ENCODE data around the gene NAALADL1.

NAALADL1 gene

DNA sequence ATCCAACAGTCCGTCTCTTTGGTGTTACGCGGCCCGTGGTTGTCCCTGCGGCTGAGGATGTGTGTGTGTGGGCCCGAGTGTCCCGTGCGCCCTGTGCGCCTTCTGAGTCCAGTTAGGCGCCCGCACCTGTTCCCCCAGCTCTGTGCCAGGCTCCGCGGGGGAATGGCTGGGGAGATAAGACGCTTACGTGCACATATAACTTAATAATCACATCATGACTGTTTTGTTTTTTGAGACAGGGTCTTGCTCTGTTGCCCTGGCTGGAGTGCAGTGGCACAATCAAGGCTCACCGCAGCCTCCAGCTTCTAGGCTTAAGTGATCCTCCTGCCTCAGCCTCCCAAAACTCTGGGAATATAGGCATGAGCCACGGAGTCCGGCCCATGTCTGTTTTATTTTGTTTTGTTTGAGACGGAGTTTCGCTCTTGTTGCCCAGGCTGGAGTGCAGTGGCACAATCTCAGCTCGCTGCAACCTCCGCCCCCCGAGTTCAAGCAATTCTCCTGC, 43.6 kb downstream of the NAALADL1 start:
- no peaks in the 10 kb centered on the region for H3K27me3 ChIP-seq (ENCODE audit: low read length)
- peak overlapping the region; percentile 74 for H3K9ac ChIP-seq (ENCODE audit: low read length)
- peak overlapping the region; percentile 88 for H3K27ac ChIP-seq (ENCODE audit: low read depth, low read length)
- H3K9me2 ChIP-seq (replicated peaks; ENCODE audit: insufficient read depth, low read length), result no peaks in the 10 kb centered on the region
- H3K79me2 ChIP-seq (ENCODE audit: insufficient read depth, low read length), result peaks cover 24% of the 10 kb centered on the region
- peak overlapping the region; percentile 96 for H3K4me3 ChIP-seq (ENCODE audit: insufficient read depth, low read length, poor library complexity, severe bottlenecking)
- H3K9me3 ChIP-seq (ENCODE audit: insufficient read depth, low read length), result no peaks in the 10 kb centered on the region
- H4K20me1 ChIP-seq (ENCODE audit: low read depth, low read length), result no peaks in the 10 kb centered on the region
- TF ChIP-seq EZH2phosphoT487 (conservative IDR thresholded peaks at IDR 0.05; ENCODE audit: low read length), result no peak
- TF ChIP-seq, protein P1, sequence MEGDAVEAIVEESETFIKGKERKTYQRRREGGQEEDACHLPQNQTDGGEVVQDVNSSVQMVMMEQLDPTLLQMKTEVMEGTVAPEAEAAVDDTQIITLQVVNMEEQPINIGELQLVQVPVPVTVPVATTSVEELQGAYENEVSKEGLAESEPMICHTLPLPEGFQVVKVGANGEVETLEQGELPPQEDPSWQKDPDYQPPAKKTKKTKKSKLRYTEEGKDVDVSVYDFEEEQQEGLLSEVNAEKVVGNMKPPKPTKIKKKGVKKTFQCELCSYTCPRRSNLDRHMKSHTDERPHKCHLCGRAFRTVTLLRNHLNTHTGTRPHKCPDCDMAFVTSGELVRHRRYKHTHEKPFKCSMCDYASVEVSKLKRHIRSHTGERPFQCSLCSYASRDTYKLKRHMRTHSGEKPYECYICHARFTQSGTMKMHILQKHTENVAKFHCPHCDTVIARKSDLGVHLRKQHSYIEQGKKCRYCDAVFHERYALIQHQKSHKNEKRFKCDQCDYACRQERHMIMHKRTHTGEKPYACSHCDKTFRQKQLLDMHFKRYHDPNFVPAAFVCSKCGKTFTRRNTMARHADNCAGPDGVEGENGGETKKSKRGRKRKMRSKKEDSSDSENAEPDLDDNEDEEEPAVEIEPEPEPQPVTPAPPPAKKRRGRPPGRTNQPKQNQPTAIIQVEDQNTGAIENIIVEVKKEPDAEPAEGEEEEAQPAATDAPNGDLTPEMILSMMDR (IDR thresholded peaks at IDR 0.05; ENCODE audit: insufficient read depth, low read length, poor library complexity, severe bottlenecking), result no peak
- peak overlapping the region; percentile 82 for H3K4me2 ChIP-seq (ENCODE audit: low read depth, low read length, poor library complexity, severe bottlenecking)
- H2AFZ ChIP-seq (ENCODE audit: low read depth, low read length, severe bottlenecking), result peak overlapping the region; percentile 85
- H3K36me3 ChIP-seq (ENCODE audit: low read length), result no peaks in the 10 kb centered on the region
- H3F3A ChIP-seq (ENCODE audit: insufficient read depth), result 0 out of 2 replicates have a peak, but pooled peaks cover 4% of the 10 kb centered on the region

DNA sequence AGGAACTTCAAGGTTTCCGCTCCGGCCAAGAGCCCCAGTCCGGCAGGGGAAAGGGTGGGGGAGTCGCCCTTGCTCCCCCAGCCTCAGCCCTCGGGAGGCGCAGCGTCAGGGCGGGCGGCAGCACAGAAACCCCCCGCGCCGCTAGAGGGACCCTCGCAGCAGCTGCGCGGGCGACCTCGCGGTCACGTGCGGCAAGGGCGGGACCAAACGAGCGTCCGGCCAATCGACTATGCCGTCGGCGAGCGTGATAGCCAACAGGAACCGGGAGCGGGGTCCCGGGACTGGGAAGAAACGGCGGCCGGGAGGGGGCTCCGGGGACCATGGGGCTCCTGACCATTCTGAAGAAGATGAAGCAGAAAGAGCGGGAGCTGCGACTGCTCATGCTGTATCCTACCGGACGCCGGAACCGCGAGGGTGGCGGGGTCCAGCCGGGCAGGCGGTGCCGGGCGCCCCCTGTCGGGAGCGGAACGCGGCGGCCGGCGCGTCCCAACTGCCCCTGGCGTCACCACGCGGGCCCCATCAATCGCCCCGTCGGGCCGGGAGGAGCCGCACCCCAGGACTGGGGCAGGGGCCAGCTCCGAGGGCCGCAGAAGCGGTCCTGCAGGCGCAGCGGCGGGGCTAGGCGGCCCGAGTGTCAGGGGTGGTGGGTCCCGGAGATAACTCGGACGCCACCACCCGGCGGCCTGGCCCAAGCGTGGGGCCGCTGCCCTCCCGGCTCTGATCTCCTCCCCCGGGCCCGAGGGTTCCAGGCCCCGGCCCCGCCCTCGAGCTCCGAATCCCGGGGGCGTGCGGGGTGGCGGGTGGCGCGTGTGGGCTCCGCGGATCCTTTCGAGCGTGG, 44.2 kb downstream of the NAALADL1 start, which contains the start of gene ARL2:
ARL2 (plus strand) TSS at position 273 of the 838 bp plus-strand sequence; CDS start at position 321, 48 bp downstream.
- peak within 1 kb of the TSS; percentile 96 for H3K4me3 ChIP-seq (ENCODE audit: insufficient read depth, low read length, poor library complexity, severe bottlenecking)
- H2AFZ ChIP-seq (ENCODE audit: low read depth, low read length, severe bottlenecking), result peak within 1 kb of the TSS; percentile 85
- H3K9me2 ChIP-seq (replicated peaks; ENCODE audit: insufficient read depth, low read length), result no peaks in the 10 kb centered on the region
- H3K9me3 ChIP-seq (ENCODE audit: insufficient read depth, low read length), result no peaks in the 10 kb centered on the region
- 0 out of 2 replicates have a peak, but pooled peaks cover 4% of the 10 kb centered on the region for H3F3A ChIP-seq (ENCODE audit: insufficient read depth)
- peak within 1 kb of the TSS; percentile 74 for H3K9ac ChIP-seq (ENCODE audit: low read length)
- peak within 1 kb of the TSS; percentile 82 for H3K4me2 ChIP-seq (ENCODE audit: low read depth, low read length, poor library complexity, severe bottlenecking)
- peaks cover 24% of the 10 kb centered on the region for H3K79me2 ChIP-seq (ENCODE audit: insufficient read depth, low read length)
- no peaks in the 10 kb centered on the region for H3K36me3 ChIP-seq (ENCODE audit: low read length)
- peak within 1 kb of the TSS; percentile 88 for H3K27ac ChIP-seq (ENCODE audit: low read depth, low read length)
- no peaks in the 10 kb centered on the region for H3K27me3 ChIP-seq (ENCODE audit: low read length)
- no peaks in the 10 kb centered on the region for H4K20me1 ChIP-seq (ENCODE audit: low read depth, low read length)
- TF ChIP-seq, protein P1 (IDR thresholded peaks at IDR 0.05; ENCODE audit: insufficient read depth, low read length, poor library complexity, severe bottlenecking), result peak; percentile 65
- TF ChIP-seq EZH2phosphoT487 (conservative IDR thresholded peaks at IDR 0.05; ENCODE audit: low read length), result no peak

DNA sequence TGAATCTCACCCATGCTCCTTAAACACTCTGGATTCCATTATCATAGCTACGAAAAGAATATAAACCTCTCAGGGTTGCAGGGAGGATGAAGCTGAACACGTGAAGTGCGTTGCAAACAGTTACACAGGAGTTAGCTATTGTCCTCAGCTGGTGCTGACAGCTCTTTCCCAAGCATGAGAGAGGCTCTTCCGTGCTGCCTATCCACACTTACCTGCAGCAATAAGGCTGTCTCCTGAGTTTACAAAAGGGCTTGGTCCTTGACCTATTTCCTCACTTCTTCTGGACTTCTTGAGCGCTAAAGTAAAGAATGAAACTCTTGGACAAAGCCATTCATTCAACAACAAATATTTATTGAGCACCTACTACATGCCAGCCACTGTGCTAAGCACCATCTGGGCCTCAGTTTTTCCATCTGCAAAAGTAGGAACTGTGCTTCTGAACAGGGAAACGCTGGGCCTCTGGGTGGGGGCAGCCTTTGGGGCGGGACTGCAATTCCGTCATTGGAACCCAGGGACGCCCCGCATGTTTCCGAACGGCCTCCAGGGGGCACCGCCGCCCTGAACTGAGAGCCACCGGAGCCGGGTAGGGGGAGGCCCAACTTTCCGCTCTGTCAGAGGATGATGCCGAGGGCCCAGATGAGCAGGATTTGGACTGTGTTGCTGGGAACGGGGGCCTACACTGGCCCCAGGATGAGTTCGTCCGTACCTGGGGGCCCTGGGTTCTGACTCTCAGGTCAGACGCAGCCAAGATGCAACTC, 45.0 kb downstream of the NAALADL1 start:
- peak overlapping the region; percentile 82 for H3K4me2 ChIP-seq (ENCODE audit: low read depth, low read length, poor library complexity, severe bottlenecking)
- no peaks in the 10 kb centered on the region for H4K20me1 ChIP-seq (ENCODE audit: low read depth, low read length)
- no peaks in the 10 kb centered on the region for H3K36me3 ChIP-seq (ENCODE audit: low read length)
- H2AFZ ChIP-seq (ENCODE audit: low read depth, low read length, severe bottlenecking), result peak overlapping the region; percentile 85
- no peaks in the 10 kb centered on the region for H3K27me3 ChIP-seq (ENCODE audit: low read length)
- peaks cover 24% of the 10 kb centered on the region for H3K79me2 ChIP-seq (ENCODE audit: insufficient read depth, low read length)
- peak overlapping the region; percentile 96 for H3K4me3 ChIP-seq (ENCODE audit: insufficient read depth, low read length, poor library complexity, severe bottlenecking)
- no peaks in the 10 kb centered on the region for H3K9me3 ChIP-seq (ENCODE audit: insufficient read depth, low read length)
- H3K9ac ChIP-seq (ENCODE audit: low read length), result peak overlapping the region; percentile 74
- H3K27ac ChIP-seq (ENCODE audit: low read depth, low read length), result peak overlapping the region; percentile 88
- TF ChIP-seq, protein P1 (IDR thresholded peaks at IDR 0.05; ENCODE audit: insufficient read depth, low read length, poor library complexity, severe bottlenecking), result peak; percentile 66
- TF ChIP-seq EZH2phosphoT487 (conservative IDR thresholded peaks at IDR 0.05; ENCODE audit: low read length), result no peak
- H3K9me2 ChIP-seq (replicated peaks; ENCODE audit: insufficient read depth, low read length), result no peaks in the 10 kb centered on the region
- H3F3A ChIP-seq (ENCODE audit: insufficient read depth), result 0 out of 2 replicates have a peak, but pooled peaks cover 4% of the 10 kb centered on the region

Measured in SU-DHL-6 (cell line).